22Rv1 (cell line): ENCODE data around the gene DPEP1.

Experiments used
- CTCF ChIP-seq: fragments of 450-650 bp; IDR thresholded peaks from 2 replicates; pipeline ENCODE4 v1.5.1; 2017; ENCODE audit warnings: mild to moderate bottlenecking
- ZFX ChIP-seq: fragments of 450-650 bp; IDR thresholded peaks from 2 replicates; pipeline ENCODE4 v1.6.1; 2017; ENCODE audit warnings: antibody characterized with exemption, borderline replicate concordance

GRCh38 chr16:89678258-89678657, 64.8 kb downstream of the DPEP1 start:
- TF ChIP-seq CTCF (no peak), ZFX (no peak)
